ENCODE results near the gene TIAM1.

GRCh38 chr21:31262728-31263127, 81.3 kb downstream of the TIAM1 start:
- no peak for TF ChIP-seq POLR2A (IDR thresholded peaks at IDR 0.05)
- TF ChIP-seq, protein P1, sequence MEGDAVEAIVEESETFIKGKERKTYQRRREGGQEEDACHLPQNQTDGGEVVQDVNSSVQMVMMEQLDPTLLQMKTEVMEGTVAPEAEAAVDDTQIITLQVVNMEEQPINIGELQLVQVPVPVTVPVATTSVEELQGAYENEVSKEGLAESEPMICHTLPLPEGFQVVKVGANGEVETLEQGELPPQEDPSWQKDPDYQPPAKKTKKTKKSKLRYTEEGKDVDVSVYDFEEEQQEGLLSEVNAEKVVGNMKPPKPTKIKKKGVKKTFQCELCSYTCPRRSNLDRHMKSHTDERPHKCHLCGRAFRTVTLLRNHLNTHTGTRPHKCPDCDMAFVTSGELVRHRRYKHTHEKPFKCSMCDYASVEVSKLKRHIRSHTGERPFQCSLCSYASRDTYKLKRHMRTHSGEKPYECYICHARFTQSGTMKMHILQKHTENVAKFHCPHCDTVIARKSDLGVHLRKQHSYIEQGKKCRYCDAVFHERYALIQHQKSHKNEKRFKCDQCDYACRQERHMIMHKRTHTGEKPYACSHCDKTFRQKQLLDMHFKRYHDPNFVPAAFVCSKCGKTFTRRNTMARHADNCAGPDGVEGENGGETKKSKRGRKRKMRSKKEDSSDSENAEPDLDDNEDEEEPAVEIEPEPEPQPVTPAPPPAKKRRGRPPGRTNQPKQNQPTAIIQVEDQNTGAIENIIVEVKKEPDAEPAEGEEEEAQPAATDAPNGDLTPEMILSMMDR (IDR thresholded peaks at IDR 0.05): no peak

Measured in adrenal gland (tissue), 5 donors.